ENCODE measurements around the gene JAZF1.

The JAZF1 gene

GRCh38 chr7:27998382-27998781, 182.2 kb downstream of the JAZF1 start:
- no peak for DNase-seq

- no peak for DNase-seq
Observed at GRCh38 chr7:27997188-27997707, 183.3 kb downstream of the JAZF1 start.

- no peak for DNase-seq
Observed at GRCh38 chr7:27996141-27996540, 184.5 kb downstream of the JAZF1 start.

- no peak for DNase-seq
Observed at GRCh38 chr7:27995228-27995627, 185.4 kb downstream of the JAZF1 start.

- DNase-seq: no peak
Observed at GRCh38 chr7:27994639-27995038, 186.0 kb downstream of the JAZF1 start.

GRCh38 chr7:27992755-27993493, 187.7 kb downstream of the JAZF1 start:
- DNase-seq: no peak

GRCh38 chr7:27992097-27992496, 188.5 kb downstream of the JAZF1 start:
- no peak for DNase-seq

GRCh38 chr7:27991006-27991528, 189.5 kb downstream of the JAZF1 start:
- DNase-seq: no peak

GRCh38 chr7:27976531-27976930, 204.1 kb downstream of the JAZF1 start:
- no peak for DNase-seq

- DNase-seq: no peak
Observed at GRCh38 chr7:27973625-27974024, 207.0 kb downstream of the JAZF1 start.

GRCh38 chr7:27972276-27972675, 208.3 kb downstream of the JAZF1 start:
- DNase-seq: peak; percentile 23

- no peak for DNase-seq
Observed at GRCh38 chr7:27971171-27971812, 209.3 kb downstream of the JAZF1 start.

- no peak for DNase-seq
Observed at GRCh38 chr7:27970350-27970749, 210.2 kb downstream of the JAZF1 start.

- DNase-seq: no peak
Observed at GRCh38 chr7:27969346-27969745, 211.2 kb downstream of the JAZF1 start.

- no peak for DNase-seq
Observed at GRCh38 chr7:27967639-27968038, 213.0 kb downstream of the JAZF1 start.

- no peak for DNase-seq
Observed at GRCh38 chr7:27966219-27966780, 214.3 kb downstream of the JAZF1 start.

- no peak for DNase-seq
Observed at GRCh38 chr7:27965650-27966049, 214.9 kb downstream of the JAZF1 start.

- no peak for DNase-seq
Observed at GRCh38 chr7:27964820-27965219, 215.8 kb downstream of the JAZF1 start.

GRCh38 chr7:27963056-27963455, 217.5 kb downstream of the JAZF1 start:
- DNase-seq: no peak

GRCh38 chr7:27962273-27962672, 218.3 kb downstream of the JAZF1 start:
- no peak for DNase-seq

- DNase-seq: no peak
Observed at GRCh38 chr7:27961255-27961654, 219.3 kb downstream of the JAZF1 start.

GRCh38 chr7:27960415-27960814, 220.2 kb downstream of the JAZF1 start:
- no peak for DNase-seq

- DNase-seq: no peak
Observed at GRCh38 chr7:27958933-27959548, 221.6 kb downstream of the JAZF1 start.
